Measurements from ENCODE around the gene ATG101.
A peak's percentile ranks its signal among the peaks of the same experiment; 100 is the strongest.

Gene ATG101

GRCh38 chr12:52027085-52027843 lies 42.5 kb upstream of the ATG101 start:
- ATAC-seq: no peak
- no peak for TF ChIP-seq GLIS3 (CRISPR knock-in tag; IDR thresholded peaks at IDR 0.05)
- no peak for TF ChIP-seq ARNTL (CRISPR knock-in tag; IDR thresholded peaks at IDR 0.05; ENCODE audit: borderline replicate concordance, low read depth)
- TF ChIP-seq TOX (CRISPR knock-in tag; IDR thresholded peaks at IDR 0.05; ENCODE audit: borderline replicate concordance): no peak
- TF ChIP-seq CSDC2 (CRISPR knock-in tag; IDR thresholded peaks at IDR 0.05): no peak
- no peak for TF ChIP-seq SNAI2 (CRISPR knock-in tag; IDR thresholded peaks at IDR 0.05)
- no peak for TF ChIP-seq PATZ1 (CRISPR knock-in tag; IDR thresholded peaks at IDR 0.05; ENCODE audit: borderline replicate concordance)
- no peak for TF ChIP-seq CREB5 (CRISPR knock-in tag; IDR thresholded peaks at IDR 0.05; ENCODE audit: low read depth)
- TF ChIP-seq ZFP3 (CRISPR knock-in tag; IDR thresholded peaks at IDR 0.05): no peak
- no peak for TF ChIP-seq BACH2 (CRISPR knock-in tag; IDR thresholded peaks at IDR 0.05; ENCODE audit: borderline replicate concordance)
- TF ChIP-seq ZC3H10 (CRISPR knock-in tag; IDR thresholded peaks at IDR 0.05): no peak
- no peak for TF ChIP-seq ZNF565 (CRISPR knock-in tag; conservative IDR thresholded peaks at IDR 0.05; ENCODE audit: low read depth)
- TF ChIP-seq ISL1 (CRISPR knock-in tag; IDR thresholded peaks at IDR 0.05): no peak
- no peak for TF ChIP-seq CSRNP3 (CRISPR knock-in tag; IDR thresholded peaks at IDR 0.05)
- TF ChIP-seq POU6F1 (CRISPR knock-in tag; IDR thresholded peaks at IDR 0.05; ENCODE audit: borderline replicate concordance, low read depth): no peak
- TF ChIP-seq RARB (CRISPR knock-in tag; IDR thresholded peaks at IDR 0.05): no peak

GRCh38 chr12:52029685-52030084 lies 40.1 kb upstream of the ATG101 start:
- TF ChIP-seq TOX (CRISPR knock-in tag; IDR thresholded peaks at IDR 0.05; ENCODE audit: borderline replicate concordance): no peak
- TF ChIP-seq TCF4 (CRISPR knock-in tag; IDR thresholded peaks at IDR 0.05; ENCODE audit: borderline replicate concordance): no peak
- no peak for TF ChIP-seq TSHZ2 (CRISPR knock-in tag; IDR thresholded peaks at IDR 0.05)
- no peak for TF ChIP-seq GLIS3 (CRISPR knock-in tag; IDR thresholded peaks at IDR 0.05)
- TF ChIP-seq ESRRG (CRISPR knock-in tag; IDR thresholded peaks at IDR 0.05): no peak
- no peak for TF ChIP-seq BACH2 (CRISPR knock-in tag; IDR thresholded peaks at IDR 0.05; ENCODE audit: borderline replicate concordance)
- TF ChIP-seq ARNTL (CRISPR knock-in tag; IDR thresholded peaks at IDR 0.05; ENCODE audit: borderline replicate concordance, low read depth): no peak
- no peak for TF ChIP-seq ZC3H10 (CRISPR knock-in tag; IDR thresholded peaks at IDR 0.05)
- no peak for TF ChIP-seq CREB5 (CRISPR knock-in tag; IDR thresholded peaks at IDR 0.05; ENCODE audit: low read depth)
- peak; percentile 12; the same call in 2 of the 3 replicates for ATAC-seq
